Left lung (tissue), 10 donors: ENCODE data around the gene WNT2. TPM values are rescaled to one million over a fixed set of nuclear protein-coding genes. Genes with fewer than 3 reads are reported as not detected.
A peak's percentile ranks its signal among the peaks of the same experiment; 100 is the strongest.
"Not testable (repeated sequence)": the region's sequence is repeated elsewhere in the genome, so short reads cannot be mapped to it uniquely, and the experiment has no call there.

Experiments
- ATAC-seq: fragments of 200-7000 bp; cut with Tn5 transposase; one replicate; pipeline ENCODE4 v1.9.1; 2020; ENCODE audit warnings: moderate library complexity
- DNase-seq, 4 donors: peaks; one replicate each; pipeline ENCODE4 v3.0.0-alpha.2; 2013 to 2020
- H3K27ac ChIP-seq, 2 donors: fragments of 200-600 bp; sonication (generic) in 1 of 2; one replicate each; pipeline versions ENCODE4 v1.5.0 to v1.8.0; 2020 to 2021
- H3K27me3 ChIP-seq, 2 donors: fragments of 200-600 bp; sonication (generic) in 1 of 2; one replicate each; pipeline versions ENCODE4 v1.5.0 to v1.8.0; 2020 to 2021
- H3K36me3 ChIP-seq, 2 donors: fragments of 200-600 bp; sonication (generic) in 1 of 2; one replicate each; pipeline versions ENCODE4 v1.5.0 to v1.8.0; 2020 to 2021
- H3K4me1 ChIP-seq, 2 donors: fragments of 200-600 bp; one replicate each; pipeline ENCODE4 v1.8.0; 2021
- H3K4me3 ChIP-seq, 2 donors: fragments of 200-600 bp; sonication (generic) in 1 of 2; one replicate each; pipeline versions ENCODE4 v1.5.0 to v1.8.0; 2020 to 2021; ENCODE audit warnings: mild to moderate bottlenecking in 1 of 2
- H3K9me3 ChIP-seq, 2 donors: fragments of 200-600 bp; sonication (generic) in 1 of 2; one replicate each; pipeline versions ENCODE4 v1.5.0 to v1.8.0; 2020 to 2021
- intact Hi-C, 2 donors: fragments of 100-400 bp; cut with DNase I; formaldehyde crosslinking; loops; one replicate each; pipeline versions ENCODE4 v1.11.2 to v1.14.2; 2022
- polyA plus RNA-seq, 6 donors: library from polyadenylated mRNA; unstranded; fragments of 120-200 nt; gene quantifications; one replicate each; pipeline ENCODE4 v1.2.1, GENCODE V29; 2013; ENCODE audit not compliant: insufficient read length in 6 of 6
- total RNA-seq, 2 donors: library from RNA; stranded (reverse); fragmentation: NEBNext Ultra II Directional; extraction: Animal tissue kit (Norgen Biotek cat#: 25700); gene quantifications; one replicate each; pipeline ENCODE4 v1.2.1, GENCODE V29; 2021
- TF ChIP-seq, protein P1 (sequence below), 2 donors: fragments of 200-600 bp; sonication (generic) in 1 of 2; IDR thresholded peaks; one replicate each; pipeline versions ENCODE4 v1.5.0 to v1.8.0; 2021; ENCODE audit warnings: antibody characterized with exemption in 2 of 2
- donor health status: DM: no; HTN: yes; CAD: no.
- donor health status: DM: no; HTN: no; CAD: no.

WNT2 gene
- total and polyA plus RNA-seq, 8 donors, result 21.7 to 158 (median 138) TPM

DNA sequence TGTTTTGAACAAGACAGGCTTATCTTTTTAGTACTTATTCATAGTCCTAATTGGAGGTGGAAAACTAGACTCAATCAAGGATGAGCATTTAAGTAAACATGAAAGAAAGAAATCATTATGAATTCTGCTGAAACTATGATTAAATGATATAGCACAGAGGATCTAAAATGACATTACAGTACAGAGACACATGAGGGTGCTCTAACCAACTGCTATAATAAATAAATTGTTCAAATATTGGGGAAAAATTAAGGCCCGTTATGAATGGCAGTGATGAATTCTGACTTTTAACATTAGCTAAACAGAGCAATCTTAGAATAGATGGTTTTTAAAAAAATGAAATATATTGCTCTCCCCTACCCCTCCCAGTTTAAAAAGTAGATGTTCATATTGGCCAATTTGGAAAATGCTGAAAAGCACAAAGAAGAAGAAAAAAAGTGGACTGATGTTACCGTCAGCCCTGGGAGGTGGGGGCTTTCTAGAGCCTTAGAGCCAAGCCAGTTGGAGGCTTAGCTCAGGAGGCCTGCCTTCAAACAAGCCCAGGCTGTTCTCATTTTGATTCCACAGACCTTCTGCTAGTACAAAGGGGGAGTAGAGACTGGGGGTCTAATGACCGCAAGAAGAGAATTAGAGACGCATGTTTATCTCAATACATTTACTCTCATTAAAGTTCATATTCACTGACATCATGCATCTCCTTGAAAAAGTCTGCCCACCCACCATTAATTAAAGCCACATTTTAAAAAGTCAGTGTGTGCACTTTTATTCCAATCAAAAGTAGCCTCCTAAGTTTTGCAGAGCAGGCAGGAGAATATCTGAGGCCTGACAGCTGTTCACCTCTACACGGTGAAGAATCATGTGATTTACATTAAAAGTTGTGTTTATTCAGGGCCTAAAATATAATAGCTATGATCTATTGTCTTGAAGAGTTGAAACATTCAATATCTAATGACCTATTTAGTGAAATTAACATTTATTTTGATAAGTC is 10.0 kb downstream of the WNT2 start:
- H3K4me1 ChIP-seq, result peaks cover 0 to 3% of the 10 kb centered on the region in 2 donors
- intact Hi-C loops, result no loop called here
- TF ChIP-seq, protein P1, sequence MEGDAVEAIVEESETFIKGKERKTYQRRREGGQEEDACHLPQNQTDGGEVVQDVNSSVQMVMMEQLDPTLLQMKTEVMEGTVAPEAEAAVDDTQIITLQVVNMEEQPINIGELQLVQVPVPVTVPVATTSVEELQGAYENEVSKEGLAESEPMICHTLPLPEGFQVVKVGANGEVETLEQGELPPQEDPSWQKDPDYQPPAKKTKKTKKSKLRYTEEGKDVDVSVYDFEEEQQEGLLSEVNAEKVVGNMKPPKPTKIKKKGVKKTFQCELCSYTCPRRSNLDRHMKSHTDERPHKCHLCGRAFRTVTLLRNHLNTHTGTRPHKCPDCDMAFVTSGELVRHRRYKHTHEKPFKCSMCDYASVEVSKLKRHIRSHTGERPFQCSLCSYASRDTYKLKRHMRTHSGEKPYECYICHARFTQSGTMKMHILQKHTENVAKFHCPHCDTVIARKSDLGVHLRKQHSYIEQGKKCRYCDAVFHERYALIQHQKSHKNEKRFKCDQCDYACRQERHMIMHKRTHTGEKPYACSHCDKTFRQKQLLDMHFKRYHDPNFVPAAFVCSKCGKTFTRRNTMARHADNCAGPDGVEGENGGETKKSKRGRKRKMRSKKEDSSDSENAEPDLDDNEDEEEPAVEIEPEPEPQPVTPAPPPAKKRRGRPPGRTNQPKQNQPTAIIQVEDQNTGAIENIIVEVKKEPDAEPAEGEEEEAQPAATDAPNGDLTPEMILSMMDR (IDR thresholded peaks at IDR 0.05), result no peak

DNA sequence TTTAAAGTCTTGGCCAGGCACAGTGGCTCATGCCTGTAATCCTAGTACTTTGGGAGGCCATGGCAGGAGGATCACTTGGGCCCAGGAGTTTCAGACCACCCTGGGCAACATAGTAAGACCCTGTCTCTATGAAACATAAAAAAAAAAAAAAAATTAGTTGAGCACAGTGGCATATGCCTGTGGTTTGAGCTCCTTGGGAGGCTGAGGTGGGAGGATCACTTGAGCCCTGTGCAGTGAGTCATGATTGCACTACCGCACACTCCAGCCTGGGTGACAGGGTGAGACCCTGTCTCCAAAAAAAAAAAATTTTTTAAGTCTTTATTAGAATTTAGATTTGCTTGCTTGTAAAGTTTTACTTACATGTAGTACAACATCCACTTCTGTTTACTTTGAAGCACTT is 14.0 kb downstream of the WNT2 start:
- H3K9me3 ChIP-seq, result no peaks in the 10 kb centered on the region

More for the DNA sequence above, 10.0 kb downstream of the WNT2 start:
- H3K27me3 ChIP-seq, result no peaks in the 10 kb centered on the region
- no peaks in the 10 kb centered on the region for H3K36me3 ChIP-seq
- no peak for ATAC-seq
- DNase-seq, result peak in 2 of 4 donors; percentile 51 to 69
- H3K27ac ChIP-seq, result no peak overlapping the region
- no peaks in the 10 kb centered on the region for H3K9me3 ChIP-seq
- H3K4me3 ChIP-seq, result no peak overlapping the region

DNA sequence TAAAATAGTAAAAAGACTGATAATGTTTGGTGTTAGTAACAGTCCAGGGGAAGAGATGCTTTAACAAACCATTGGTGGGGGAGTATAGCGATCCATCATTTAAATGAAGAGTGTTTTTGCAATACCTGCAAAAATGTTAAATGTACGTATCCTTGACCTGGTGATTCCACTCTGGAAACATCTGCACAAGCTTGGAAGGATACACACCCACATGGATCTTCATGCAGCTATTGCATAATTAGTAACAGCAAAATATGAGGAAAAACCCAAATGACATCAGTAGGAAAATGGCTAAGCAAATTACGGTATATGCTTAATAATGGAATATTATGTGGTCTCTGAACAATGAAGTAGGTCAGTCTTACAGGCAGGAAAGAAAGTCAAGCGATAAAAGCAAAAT is 20.5 kb downstream of the WNT2 start:
- intact Hi-C loops, result no loop called here
- H3K4me1 ChIP-seq, result no peaks in the 10 kb centered on the region
- no peak for DNase-seq

More for the DNA sequence above, 14.0 kb downstream of the WNT2 start:
- Histone ChIP-seq H3K27me3 (no peaks in the 10 kb centered on the region), H3K36me3 (no peaks in the 10 kb centered on the region), H3K27ac (no peak overlapping the region), H3K4me1 (no peaks in the 10 kb centered on the region), H3K4me3 (no peak overlapping the region)
- ATAC-seq, result no peak
- no peak for DNase-seq
- intact Hi-C loops, result no loop called here
- TF ChIP-seq, protein P1 (IDR thresholded peaks at IDR 0.05), result no peak

DNA sequence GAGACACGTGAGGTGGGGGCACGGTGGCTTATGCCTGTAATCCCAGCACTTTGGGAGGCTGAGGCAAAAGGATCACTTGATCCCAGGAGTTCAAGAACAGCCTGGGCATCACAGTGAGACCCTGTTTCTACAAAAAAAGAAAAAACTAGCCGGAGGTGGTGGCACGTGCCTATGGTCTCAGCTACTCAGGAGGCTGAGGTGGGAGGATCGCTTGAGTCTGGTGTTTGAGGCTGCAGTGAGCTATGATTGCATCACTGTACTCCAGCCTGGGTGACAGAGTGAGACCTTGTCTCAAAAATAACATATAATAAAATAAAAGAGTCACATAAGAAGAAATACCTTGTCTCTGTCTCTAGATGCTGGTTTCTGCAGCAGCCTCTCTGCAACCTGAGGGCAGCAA is 22.4 kb downstream of the WNT2 start:
- H3K27ac ChIP-seq, H3K36me3 ChIP-seq, H3K4me1 ChIP-seq, ATAC-seq, H3K4me3 ChIP-seq, H3K27me3 ChIP-seq, H3K9me3 ChIP-seq, intact Hi-C loops, DNase-seq: not testable (repeated sequence)

More for the DNA sequence above, 20.5 kb downstream of the WNT2 start:
- TF ChIP-seq, protein P1 (IDR thresholded peaks at IDR 0.05), result no peak
- Histone ChIP-seq H3K4me3 (no peak overlapping the region), H3K36me3 (no peaks in the 10 kb centered on the region), H3K9me3 (no peaks in the 10 kb centered on the region), H3K27ac (no peak overlapping the region), H3K27me3 (no peaks in the 10 kb centered on the region)
- ATAC-seq, result no peak

DNA sequence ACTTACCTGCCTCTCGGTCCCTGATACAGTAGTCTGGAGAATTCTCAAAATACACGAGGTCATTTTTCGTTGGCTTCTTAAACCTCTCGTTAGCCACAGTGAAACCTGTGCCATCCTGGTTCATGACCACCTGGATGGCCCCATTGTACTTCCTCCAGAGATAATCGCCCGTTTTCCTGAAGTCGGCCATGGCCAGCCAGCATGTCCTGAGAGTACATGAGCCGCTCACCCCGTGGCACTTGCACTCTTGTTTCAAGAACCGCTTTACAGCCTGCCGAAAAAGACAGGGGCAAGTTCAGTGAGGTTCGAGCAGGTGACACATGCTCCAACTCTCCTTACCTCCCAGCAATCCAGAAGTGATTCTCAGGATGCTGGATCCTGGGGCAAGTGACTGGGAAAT is 25.3 kb downstream of the WNT2 start:
- intact Hi-C loops, result no loop called here
- H3K9me3 ChIP-seq, result no peaks in the 10 kb centered on the region
- H3K36me3 ChIP-seq, result no peaks in the 10 kb centered on the region
- no peaks in the 10 kb centered on the region for H3K4me1 ChIP-seq
- no peak for DNase-seq
- no peak overlapping the region for H3K4me3 ChIP-seq
- TF ChIP-seq, protein P1 (IDR thresholded peaks at IDR 0.05), result no peak
- H3K27ac ChIP-seq, result no peak overlapping the region
- ATAC-seq, result no peak
- H3K27me3 ChIP-seq, result no peaks in the 10 kb centered on the region
